DMS114 treated with DMSO at 0.1 percent for 48 hours (cell line): ENCODE data around the gene HNRNPM.

Experiments used
- DNase-seq: peaks from one replicate; lab custom pipeline; 2025; ENCODE audit not compliant: unreplicated experiment; lab: John Stamatoyannopoulos, UW

The HNRNPM gene

GRCh38 chr19:8459520-8460270 is 14.9 kb downstream of the HNRNPM start:
- DNase-seq = no peak

GRCh38 chr19:8460516-8461298 is 15.9 kb downstream of the HNRNPM start:
- no peak for DNase-seq

GRCh38 chr19:8461376-8461775 is 16.6 kb downstream of the HNRNPM start:
- DNase-seq = no peak

- no peak for DNase-seq
Observed at GRCh38 chr19:8461891-8462290, 17.1 kb downstream of the HNRNPM start.

- no peak for DNase-seq
Observed at GRCh38 chr19:8462571-8462970, 17.8 kb downstream of the HNRNPM start.

GRCh38 chr19:8463365-8463764 is 18.6 kb downstream of the HNRNPM start:
- no peak for DNase-seq

- no peak for DNase-seq
Observed at GRCh38 chr19:8466018-8466417, 21.2 kb downstream of the HNRNPM start.

GRCh38 chr19:8468124-8468523 is 23.3 kb downstream of the HNRNPM start:
- DNase-seq = no peak

GRCh38 chr19:8468761-8469373 is 24.1 kb downstream of the HNRNPM start:
- no peak for DNase-seq

- DNase-seq = no peak
Observed at GRCh38 chr19:8469613-8470368, 25.0 kb downstream of the HNRNPM start.

GRCh38 chr19:8473648-8474476 is 29.1 kb downstream of the HNRNPM start:
- no peak for DNase-seq

GRCh38 chr19:8475005-8475404 is 30.2 kb downstream of the HNRNPM start:
- no peak for DNase-seq

- no peak for DNase-seq
Observed at GRCh38 chr19:8476524-8476923, 31.7 kb downstream of the HNRNPM start.

GRCh38 chr19:8477889-8478288 is 33.1 kb downstream of the HNRNPM start:
- DNase-seq = no peak

GRCh38 chr19:8478598-8478997 is 33.8 kb downstream of the HNRNPM start:
- no peak for DNase-seq

- DNase-seq = no peak
Observed at GRCh38 chr19:8481201-8481600, 36.4 kb downstream of the HNRNPM start.

GRCh38 chr19:8481616-8482015 is 36.8 kb downstream of the HNRNPM start:
- DNase-seq = no peak

GRCh38 chr19:8482696-8483095 is 37.9 kb downstream of the HNRNPM start:
- no peak for DNase-seq

- DNase-seq = no peak
Observed at GRCh38 chr19:8483165-8483564, 38.4 kb downstream of the HNRNPM start.

- DNase-seq = no peak
Observed at GRCh38 chr19:8484331-8484894, 39.6 kb downstream of the HNRNPM start.
